ENCODE data around the gene UBE3D.
A peak's percentile ranks its signal among the peaks of the same experiment; 100 is the strongest.

UBE3D gene, protein sequence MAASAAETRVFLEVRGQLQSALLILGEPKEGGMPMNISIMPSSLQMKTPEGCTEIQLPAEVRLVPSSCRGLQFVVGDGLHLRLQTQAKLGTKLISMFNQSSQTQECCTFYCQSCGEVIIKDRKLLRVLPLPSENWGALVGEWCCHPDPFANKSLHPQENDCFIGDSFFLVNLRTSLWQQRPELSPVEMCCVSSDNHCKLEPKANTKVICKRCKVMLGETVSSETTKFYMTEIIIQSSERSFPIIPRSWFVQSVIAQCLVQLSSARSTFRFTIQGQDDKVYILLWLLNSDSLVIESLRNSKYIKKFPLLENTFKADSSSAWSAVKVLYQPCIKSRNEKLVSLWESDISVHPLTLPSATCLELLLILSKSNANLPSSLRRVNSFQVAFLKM

DNA sequence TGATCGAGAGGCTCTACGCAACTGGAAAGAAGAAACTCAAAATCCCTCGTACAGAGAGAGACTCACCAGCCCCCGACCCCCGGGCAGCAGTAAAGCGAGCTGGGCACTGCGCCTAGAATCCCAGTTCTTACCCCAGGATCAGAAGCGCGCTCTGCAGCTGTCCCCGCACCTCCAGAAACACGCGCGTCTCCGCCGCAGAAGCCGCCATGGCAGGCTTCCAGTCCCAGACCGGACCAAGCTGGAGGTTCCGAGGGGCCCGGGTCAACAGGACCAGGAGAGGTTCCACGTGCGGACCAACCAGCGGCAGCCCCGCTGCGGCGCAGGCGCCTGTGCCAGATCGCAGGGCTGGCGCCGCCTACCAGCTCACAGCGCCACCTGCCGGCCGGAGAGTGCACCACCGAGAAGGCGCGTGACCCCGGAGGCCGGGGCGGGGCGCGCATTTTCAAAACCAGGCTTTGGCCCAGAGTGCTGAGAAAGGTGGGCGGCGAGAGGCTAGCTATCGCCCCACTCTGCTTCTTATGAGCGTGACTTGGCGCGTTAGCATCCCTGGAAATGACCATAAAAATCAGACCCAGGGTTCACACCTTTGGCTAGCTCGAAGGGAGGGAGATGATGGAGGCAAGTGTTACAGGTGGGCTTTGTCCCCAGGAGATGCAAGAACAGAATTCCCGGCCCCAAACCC, at the start of gene UBE3D:
Gene UBE3D (minus strand): TSS at position 331 of the 682 bp plus-strand sequence. CDS start 123 bp downstream, at position 208.
- peak; percentile 88 to 90 for DNase-seq (ENCODE audit: low read depth in 1 of 2, low spot score in 1 of 2)

DNA sequence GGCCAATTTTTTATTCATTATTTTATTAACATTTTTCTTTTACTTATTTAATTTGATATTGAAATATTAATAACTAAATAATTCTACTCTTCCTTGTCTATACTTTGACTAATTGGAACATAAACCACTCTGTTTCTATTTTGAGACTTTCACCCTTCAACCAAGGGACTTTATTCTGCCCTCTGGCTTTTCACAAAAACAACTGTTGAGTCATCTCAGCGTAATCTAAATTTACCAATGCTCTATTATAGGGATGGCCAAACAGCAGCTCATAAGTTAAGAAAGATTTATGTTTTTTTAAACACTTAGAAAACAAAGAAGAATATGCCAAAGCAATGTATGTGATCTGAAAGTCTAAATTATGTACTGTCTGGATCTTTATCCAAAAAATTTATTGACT, 48.5 kb upstream of the UBE3D start:
- DNase-seq (ENCODE audit: low read depth in 1 of 2, low spot score in 1 of 2): no peak

DNA sequence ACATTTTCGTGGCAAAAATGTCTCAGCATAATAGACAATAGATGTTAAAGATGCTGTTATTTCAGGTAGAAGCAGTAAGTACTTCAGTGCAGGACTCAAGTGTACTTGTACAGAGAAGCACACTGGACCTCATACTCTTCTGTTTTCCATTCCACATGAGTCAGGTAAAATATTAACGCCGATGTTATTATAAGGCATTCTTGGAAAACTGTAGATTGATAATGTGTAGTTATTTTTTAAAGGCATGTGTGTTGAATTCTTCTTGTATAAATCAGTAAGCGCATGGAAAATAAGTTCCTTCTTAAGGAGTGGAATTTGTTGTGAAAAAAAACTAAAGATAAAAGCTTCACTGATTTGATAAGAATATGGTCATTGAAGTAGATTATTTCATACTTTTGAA, 47.6 kb upstream of the UBE3D start:
- DNase-seq (ENCODE audit: low read depth in 1 of 2, low spot score in 1 of 2): no peak

DNA sequence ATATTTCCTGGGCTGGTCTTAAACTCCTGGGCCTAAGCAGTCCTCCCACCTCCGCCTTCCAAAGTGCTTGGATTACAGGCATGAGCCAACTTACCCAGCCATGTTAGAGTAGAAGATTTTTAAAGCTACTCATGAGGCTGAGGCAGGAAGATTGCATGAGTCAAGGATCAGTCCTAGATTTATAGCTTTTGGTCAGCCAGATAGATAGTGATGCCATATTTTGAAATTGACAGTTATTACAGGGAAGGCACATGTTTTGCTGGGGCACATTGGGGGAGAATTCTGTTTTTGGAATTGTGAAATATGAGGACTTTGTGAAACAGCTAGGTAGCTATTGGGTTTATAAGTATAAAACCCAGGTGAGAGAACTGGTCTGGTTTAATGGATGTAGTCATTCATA, 42.7 kb upstream of the UBE3D start:
- DNase-seq (ENCODE audit: low read depth in 1 of 2, low spot score in 1 of 2): no peak

DNA sequence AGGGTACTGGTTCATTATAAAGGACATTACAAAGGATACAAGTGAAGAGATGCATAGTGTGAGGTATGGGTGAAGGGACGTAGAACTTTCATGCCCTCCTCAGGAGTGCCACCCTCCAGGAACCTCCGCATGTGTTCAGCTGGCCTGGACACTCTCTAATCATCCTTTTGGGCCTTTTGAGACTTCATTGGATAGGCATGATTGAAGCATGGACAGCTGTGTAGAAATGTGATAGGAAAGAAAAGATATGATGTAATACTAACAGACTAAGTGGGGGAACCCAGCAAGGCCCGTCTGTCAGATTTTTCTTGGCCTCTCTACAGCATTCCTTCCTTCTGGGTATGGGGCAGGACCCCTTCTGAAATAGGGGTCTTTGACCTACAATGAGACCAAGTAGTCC, 32.9 kb upstream of the UBE3D start:
- DNase-seq (ENCODE audit: low read depth in 1 of 2, low spot score in 1 of 2): no peak

DNA sequence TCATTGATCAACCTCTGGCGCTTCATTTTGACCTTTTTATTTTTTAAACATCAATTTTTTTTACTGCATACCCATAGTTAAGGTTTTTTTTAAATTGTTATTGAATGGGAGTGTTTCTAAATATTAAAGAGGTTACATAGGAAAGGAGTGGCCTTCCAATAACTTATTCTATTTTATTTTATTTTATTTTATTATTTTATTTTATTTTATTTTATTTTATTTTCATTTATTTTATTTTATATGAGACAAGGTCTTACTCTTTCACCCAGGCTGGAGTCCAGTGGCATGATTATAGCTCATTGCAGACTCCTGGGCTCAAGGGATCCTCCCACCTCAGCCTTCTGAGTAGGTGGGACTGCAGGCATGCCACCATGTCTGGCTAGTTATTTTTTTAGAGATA, 32.0 kb upstream of the UBE3D start:
- DNase-seq (ENCODE audit: low read depth in 1 of 2, low spot score in 1 of 2): no peak

DNA sequence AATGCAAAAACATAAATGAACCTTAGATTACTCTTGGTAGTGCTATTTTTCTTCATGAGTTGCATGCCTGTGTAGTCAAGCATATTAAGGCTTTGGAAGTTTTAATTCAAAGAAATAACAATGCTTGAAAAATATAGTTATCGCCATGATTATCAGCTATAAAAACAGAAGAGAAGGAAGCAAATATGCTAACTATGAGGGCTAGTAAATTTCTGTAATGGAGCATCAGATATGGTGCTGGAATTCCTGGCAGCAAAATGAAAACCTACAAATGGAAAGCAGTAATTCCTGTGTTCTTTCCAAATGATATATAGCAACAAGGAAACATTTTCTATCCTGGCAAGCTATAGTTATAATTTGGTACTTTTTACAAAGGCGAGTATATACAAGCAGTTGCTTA, 31.6 kb upstream of the UBE3D start:
- no peak for DNase-seq (ENCODE audit: low read depth in 1 of 2, low spot score in 1 of 2)

DNA sequence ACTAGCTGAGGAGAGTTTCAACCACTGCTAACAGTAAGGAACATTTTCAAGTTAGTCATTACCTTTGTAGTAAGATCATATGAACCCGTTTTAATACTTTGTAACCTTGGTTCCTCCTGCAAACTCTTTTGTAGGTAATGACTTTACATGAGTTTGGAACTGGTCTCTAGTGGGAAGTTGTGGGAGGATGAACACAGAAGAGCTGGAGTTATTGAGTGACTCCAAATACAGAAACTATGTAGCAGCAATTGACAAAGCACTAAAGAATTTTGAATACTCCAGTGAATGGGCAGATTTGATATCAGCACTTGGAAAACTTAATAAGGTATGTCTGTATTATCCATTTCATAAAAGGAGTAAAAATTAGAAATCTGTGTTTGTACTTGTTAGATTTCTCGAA, 31.1 kb upstream of the UBE3D start:
- DNase-seq (ENCODE audit: low read depth in 1 of 2, low spot score in 1 of 2): no peak

DNA sequence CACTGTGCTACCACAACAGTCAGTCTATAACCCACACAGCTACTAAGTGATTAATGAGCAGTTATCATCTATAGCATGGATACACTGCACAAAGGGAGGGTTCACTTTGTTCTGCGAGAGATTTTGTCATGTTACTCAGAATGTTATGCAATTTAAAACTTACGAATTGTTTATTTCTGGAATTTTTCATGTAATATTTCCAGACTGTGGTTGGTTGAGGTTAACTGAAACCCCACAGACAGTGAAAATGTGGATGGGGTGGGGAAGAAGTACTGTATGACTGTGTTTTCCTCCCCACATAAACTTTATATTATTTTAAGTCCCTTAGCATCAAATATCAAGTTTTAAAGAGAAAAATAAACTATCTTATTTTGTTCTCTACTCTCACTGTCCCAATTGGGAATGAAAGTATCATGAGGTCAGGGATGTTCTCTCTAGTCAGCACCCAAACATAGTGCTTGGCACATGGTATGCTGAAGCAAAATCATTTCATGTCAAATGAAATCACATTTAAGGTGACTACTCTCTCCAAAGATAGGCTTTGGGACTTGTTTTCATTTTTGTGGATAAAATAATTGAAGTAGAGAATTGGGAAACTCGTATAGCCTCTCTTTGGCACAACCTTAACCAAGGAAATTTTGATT, 27.2 kb upstream of the UBE3D start:
- no peak for DNase-seq (ENCODE audit: low read depth in 1 of 2, low spot score in 1 of 2)

DNA sequence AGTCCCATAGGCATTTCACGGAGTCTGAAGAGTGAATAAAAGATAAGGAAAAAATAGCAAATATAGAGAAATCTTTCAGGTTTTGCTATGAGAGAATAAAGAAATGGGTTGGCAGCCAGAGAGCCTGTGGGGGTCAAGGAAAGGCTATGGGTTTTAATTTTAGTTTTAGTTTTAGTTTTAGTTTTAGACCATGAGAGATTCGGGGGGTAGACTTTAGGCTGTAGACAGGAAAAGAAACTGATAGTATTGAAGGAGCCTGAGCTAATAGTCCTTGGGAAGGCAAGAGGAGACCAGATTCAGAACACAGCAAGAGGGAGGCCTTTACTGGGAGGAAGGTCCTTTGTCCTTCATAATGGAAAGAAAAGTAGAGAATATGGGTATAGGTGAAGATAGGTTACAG, 21.1 kb upstream of the UBE3D start:
- no peak for DNase-seq (ENCODE audit: low read depth in 1 of 2, low spot score in 1 of 2)

DNA sequence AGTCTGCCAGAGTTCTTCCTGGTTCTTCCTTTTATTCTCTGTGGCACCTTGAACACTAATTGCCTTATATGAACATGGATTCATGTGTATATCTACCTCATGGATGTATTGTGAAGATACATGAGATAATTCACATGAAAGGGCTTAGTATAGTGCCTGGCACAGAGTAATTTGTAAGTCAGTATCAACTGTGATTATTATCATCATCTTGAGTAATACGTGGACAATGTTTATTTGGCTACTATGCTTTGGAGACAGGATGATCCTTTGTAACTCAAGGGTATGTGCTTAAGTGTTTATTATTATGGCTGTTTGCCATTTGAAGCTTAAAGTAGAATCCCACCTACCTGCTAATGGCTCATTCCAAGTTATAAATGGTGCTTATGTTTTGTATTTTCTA, 17.8 kb upstream of the UBE3D start:
- DNase-seq (ENCODE audit: low read depth in 1 of 2, low spot score in 1 of 2): no peak

DNA sequence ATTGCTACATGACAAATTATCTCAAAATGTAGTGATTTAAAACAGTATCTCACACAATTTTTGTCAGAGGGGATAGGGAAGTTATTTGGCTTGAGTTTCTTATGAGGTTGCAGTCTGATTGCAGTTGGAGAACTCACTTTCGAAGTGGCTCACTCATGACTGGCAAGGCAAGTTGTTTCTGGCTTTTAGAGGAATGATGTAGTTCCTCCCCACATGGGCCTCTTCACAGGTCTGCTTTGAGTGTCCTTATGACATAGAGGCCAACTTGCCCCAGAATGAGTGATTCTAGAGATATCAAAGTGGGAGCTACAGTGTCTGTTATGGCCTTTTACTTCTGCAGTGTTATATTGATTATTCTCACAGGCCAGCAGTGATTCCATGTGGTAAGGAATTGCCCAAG, 8.0 kb upstream of the UBE3D start:
- DNase-seq (ENCODE audit: low read depth in 1 of 2, low spot score in 1 of 2): no peak

DNA sequence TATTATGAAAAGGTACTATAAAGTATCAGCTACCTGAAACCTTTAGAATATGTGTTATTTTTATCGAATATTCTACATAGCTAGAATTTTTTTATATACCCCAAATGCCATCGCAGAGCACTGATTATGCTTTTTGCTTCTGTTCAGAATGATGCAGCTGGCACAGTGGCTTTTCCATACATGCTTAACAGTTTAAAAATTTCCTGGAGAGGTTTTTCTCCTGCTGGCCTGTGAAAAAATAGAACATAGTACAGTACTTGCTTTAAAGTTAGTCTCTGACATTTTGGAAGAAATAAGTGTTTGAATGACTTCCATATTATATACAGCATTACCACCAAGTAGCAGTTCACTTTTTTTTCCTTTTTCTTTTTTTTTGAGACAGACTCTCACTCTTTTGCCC, 7.1 kb upstream of the UBE3D start:
- DNase-seq (ENCODE audit: low read depth in 1 of 2, low spot score in 1 of 2): no peak

DNA sequence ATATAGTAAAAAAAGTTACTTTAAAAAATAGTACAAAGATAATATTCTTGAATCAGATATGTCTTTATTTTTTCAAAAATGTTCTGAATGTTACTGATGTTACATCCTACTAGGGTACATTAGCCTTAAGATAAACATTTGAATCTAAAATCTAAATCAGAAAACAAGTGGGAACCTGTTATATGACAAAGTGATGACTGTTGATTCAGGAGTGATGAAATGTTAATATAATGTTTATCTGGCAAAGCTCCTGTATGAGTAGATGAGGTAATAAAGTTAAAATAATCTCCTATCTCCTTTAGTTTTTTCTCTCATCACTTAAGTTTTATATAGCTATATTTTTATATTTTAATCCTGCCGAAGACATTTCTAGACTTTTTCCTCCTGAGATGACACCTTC, 6.1 kb upstream of the UBE3D start:
- no peak for DNase-seq (ENCODE audit: low read depth in 1 of 2, low spot score in 1 of 2)

DNA sequence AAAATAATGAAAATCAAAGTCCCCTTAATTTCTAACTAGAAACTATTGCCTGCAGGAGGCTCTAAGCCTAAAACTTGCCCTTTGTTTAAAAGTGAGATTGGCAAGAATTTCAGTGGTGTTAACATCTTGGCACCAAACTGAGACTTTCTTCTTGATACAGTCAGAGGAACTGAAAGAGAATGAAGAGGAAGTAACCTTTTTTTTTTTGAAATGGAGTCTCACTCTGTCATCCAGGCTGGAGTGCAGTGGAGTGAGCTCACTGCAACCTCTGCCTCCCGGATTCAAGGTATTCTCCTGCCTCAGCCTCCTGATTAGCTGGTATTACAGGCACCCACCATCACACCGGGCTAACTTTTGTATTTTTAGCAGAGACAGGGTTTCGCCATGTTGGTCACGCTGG, 5.4 kb upstream of the UBE3D start:
- no peak for DNase-seq (ENCODE audit: low read depth in 1 of 2, low spot score in 1 of 2)

DNA sequence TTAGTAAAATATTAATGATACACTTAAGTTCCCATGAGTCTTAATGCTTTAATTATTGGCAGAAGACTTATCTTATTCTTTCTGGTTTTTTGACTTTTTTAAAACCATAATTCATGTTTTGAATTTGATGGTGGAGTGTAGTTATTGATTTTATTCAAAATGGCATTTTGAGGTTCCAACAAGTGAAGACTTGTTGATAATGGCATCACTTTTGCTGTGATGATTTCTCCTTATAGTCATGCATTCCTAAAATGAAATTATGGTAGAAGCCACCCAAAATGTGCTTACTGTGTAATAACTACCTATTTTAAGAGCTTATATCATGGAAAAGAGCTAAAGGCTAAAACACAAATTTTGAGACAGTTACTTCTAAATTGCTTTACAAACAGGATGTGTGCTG, 4.0 kb upstream of the UBE3D start:
- no peak for DNase-seq (ENCODE audit: low read depth in 1 of 2, low spot score in 1 of 2)

DNA sequence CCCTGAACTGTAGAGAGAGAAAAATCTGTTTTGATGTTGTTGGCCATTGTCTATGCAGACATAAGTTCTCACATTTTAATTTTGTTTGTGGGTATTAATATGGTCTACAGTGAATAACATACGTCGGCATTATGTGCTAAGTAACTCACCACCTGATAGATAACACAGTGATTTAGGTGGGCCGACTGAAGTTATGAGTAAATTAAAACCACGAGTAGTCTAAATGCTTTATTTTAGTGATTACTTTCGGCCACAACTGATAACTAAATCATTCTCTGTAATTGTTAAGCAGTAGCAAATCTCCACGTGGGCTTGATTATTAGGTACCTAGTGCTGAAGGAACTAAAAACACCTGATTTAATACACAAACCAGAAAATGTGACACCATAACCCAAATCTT, 3.0 kb upstream of the UBE3D start:
- DNase-seq (ENCODE audit: low read depth in 1 of 2, low spot score in 1 of 2): no peak

DNA sequence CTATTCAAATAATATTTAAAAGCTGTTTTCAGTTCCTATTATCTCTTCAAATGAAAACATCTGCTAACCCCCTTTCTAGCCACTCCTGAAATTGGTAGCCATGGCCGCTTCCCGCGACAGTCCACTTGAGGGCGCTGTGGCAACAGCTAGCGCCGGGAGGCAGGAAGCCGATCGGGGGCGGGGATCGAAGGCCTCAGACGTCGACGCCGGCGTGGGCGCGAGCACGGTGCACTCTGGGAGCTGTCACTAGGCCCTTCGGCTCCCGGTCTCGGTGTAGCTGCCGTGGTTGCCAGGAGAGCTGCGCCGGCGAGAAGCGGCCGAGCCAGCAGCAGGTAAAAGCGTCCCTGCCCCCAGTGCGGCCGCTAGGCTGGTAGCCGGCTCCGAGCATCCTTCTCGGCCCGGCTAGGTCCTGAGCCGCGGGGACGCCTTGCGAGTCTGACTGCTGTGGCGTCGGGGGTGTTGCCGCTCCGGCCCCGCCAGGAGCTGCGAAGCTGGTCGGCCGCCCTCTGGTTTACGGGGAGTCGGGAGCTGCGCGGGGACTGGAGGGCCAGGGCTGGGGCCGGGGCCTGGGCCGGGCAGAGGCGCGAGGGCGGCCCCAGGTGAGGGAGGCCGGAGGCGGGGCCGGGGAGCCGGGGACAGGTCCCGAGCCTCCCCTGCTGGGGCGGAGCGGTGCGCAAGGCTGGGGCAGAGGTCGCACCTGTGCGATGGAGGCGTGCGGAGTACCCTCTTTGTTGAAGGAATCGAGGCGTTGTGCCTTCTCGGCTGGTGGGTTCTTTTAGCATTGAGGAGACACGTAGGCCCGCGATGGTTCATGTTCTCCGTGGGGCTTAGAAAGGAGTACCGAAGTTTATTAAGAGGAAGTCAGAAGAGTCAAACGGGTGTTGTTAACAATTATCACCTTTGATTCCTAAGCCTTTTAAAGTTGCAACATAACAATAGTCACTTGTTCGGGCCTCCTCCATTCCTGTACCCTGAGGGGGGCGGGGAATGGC, 2.1 kb upstream of the UBE3D start, which contains the start of gene DOP1A:
Gene DOP1A (plus strand): TSS at position 224 of the 992 bp plus-strand sequence. CDS start 29,307 bp downstream, outside the sequence.
- DNase-seq (ENCODE audit: low read depth in 1 of 2, low spot score in 1 of 2): peak; percentile 94 to 95

DNA sequence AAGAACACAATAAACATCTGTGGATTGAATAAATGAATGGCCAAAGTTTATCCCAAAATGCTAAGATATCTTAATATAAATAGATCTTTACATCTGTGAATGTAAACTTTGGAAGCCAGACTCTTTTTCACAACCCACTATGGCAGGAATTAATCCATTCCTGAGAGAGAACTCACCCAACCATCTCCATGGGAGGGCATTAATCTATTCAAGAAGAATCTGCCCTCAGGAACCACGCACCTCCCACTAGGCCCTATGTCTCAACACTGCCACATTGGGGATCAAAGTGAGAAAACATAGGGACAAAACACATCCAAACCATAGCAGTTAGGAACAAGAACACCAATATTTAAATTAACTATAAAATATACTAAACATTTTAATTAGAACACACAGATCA, 3.4 kb downstream of the UBE3D start:
- no peak for DNase-seq (ENCODE audit: low read depth in 1 of 2, low spot score in 1 of 2)

DNA sequence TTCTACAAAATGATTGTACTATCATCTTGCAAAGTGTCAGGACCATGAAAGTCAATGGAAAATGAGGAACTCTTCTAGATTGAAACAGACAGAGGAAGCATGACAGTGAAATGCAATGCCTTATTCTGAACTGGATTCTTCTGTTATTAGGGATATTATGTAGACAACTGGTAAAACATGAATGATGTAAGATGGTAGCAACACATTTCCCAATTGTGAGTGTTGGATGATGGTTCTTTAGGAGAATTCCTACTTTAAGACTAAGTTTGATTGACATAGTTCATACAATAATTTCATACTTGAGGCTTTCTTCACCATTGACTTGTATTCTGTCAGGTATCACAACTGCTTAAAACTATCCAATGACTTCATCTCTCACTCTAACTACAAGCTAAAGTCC, 4.5 kb downstream of the UBE3D start:
- DNase-seq (ENCODE audit: low read depth in 1 of 2, low spot score in 1 of 2): no peak

DNA sequence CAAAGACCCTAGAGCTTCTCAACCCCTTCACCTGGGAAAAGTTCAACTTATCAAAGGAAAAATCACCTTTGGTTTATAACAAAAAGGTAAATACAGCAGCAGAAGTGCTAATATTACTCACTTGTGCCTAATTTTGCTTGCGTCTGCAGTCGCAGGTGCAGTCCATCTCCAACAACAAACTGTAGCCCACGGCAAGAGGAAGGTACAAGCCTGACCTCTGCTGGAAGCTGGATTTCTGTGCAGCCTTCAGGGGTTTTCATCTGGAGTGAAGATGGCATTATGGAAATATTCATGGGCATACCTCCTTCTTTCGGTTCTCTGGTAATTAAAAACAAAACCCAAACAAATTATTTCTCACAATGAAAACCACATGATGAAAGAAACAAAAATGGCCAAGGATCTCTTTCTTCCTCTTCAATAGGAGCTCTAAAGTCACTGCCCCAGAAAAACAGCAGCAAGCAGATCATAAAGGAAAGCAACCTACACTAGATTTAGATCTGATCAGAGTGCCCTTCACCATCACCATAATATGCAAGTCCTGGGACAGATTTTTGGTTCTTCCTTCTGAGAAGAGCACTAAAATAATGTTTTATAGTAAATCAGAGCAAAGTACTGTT, 7.8 kb downstream of the UBE3D start:
- DNase-seq (ENCODE audit: low read depth in 1 of 2, low spot score in 1 of 2): no peak
